Activated CD4-positive, alpha-beta T cell treated with anti-CD3 and anti-CD28 coated beads, Interleukin-2, amount 50 U/mL, for 4 hours (primary cell): ENCODE results near the gene DOCK9.
A peak's percentile ranks its signal among the peaks of the same experiment; 100 is the strongest.
"Not testable (repeated sequence)": the region's sequence is repeated elsewhere in the genome, so short reads cannot be mapped to it uniquely, and the experiment has no call there.

Experiments used
- DNase-seq, 2 experiments: peaks; one replicate each; pipeline ENCODE4 v3.0.0-alpha.2; 2020

DOCK9 gene

GRCh38 chr13:98909016-98909415 is 68.8 kb downstream of the DOCK9 start:
- peak; percentile 11 to 18 for DNase-seq

GRCh38 chr13:98906746-98907502 is 70.9 kb downstream of the DOCK9 start:
- DNase-seq: no peak

GRCh38 chr13:98905199-98905598 is 72.7 kb downstream of the DOCK9 start:
- DNase-seq: no peak

GRCh38 chr13:98900442-98900841 is 77.4 kb downstream of the DOCK9 start:
- DNase-seq: no peak

- no peak for DNase-seq
Observed at GRCh38 chr13:98897706-98898105, 80.2 kb downstream of the DOCK9 start.

GRCh38 chr13:98896868-98897144 is 81.1 kb downstream of the DOCK9 start:
- DNase-seq: no peak

GRCh38 chr13:98896083-98896867 is 81.6 kb downstream of the DOCK9 start:
- DNase-seq: no peak

- not testable (repeated sequence) for DNase-seq
Observed at GRCh38 chr13:98894814-98895213, 83.0 kb downstream of the DOCK9 start.

GRCh38 chr13:98893371-98893770 is 84.5 kb downstream of the DOCK9 start:
- no peak for DNase-seq

GRCh38 chr13:98892821-98893220 is 85.0 kb downstream of the DOCK9 start:
- DNase-seq: no peak

- DNase-seq: no peak
Observed at GRCh38 chr13:98892077-98892476, 85.8 kb downstream of the DOCK9 start.

GRCh38 chr13:98890925-98891324 is 86.9 kb downstream of the DOCK9 start:
- no peak for DNase-seq

- DNase-seq: peak; percentile 14 to 24
Observed at GRCh38 chr13:98890186-98890585, 87.7 kb downstream of the DOCK9 start.

- no peak for DNase-seq
Observed at GRCh38 chr13:98889419-98890085, 88.3 kb downstream of the DOCK9 start.

- DNase-seq: no peak
Observed at GRCh38 chr13:98888890-98889279, 89.0 kb downstream of the DOCK9 start.

- no peak for DNase-seq
Observed at GRCh38 chr13:98888222-98888889, 89.5 kb downstream of the DOCK9 start.

- DNase-seq: no peak
Observed at GRCh38 chr13:98886587-98887230, 91.2 kb downstream of the DOCK9 start.

- no peak for DNase-seq
Observed at GRCh38 chr13:98885600-98885999, 92.3 kb downstream of the DOCK9 start.

GRCh38 chr13:98883998-98884397 is 93.9 kb downstream of the DOCK9 start:
- DNase-seq: no peak

- no peak for DNase-seq
Observed at GRCh38 chr13:98881390-98881789, 96.5 kb downstream of the DOCK9 start.

- DNase-seq: no peak
Observed at GRCh38 chr13:98880677-98881076, 97.2 kb downstream of the DOCK9 start.

GRCh38 chr13:98879957-98880356 is 97.9 kb downstream of the DOCK9 start:
- DNase-seq: no peak

GRCh38 chr13:98879127-98879520 is 98.7 kb downstream of the DOCK9 start:
- DNase-seq: no peak
